Heart left ventricle (tissue), 13 donors: ENCODE measurements around the gene MED27.

Experiments used
- POLR2A ChIP-seq, 2 donors: fragments of 450-650 bp; IDR thresholded peaks; one replicate each; pipeline ENCODE4 v1.6.1; 2017; ENCODE audit warnings: antibody characterized with exemption in 2 of 2, mild to moderate bottlenecking in 2 of 2, moderate library complexity in 2 of 2
- TF ChIP-seq, protein P1 (sequence below), 12 donors: fragments of 200-600 bp; sonication (generic) in 4 of 12; IDR thresholded peaks; one replicate each; pipeline versions ENCODE4 v1.5.0 to v1.8.0; 2018 to 2022; ENCODE audit warnings: antibody characterized with exemption in 12 of 12, mild to moderate bottlenecking in 5 of 12
- donor health status: ischemic (EF 13 %, LVEDD 7.1; RV severe dilation, severe dysfunction).
- donor health status: DM: no; HTN: yes; CAD: no.
- donor health status: DM: no; HTN: no; CAD: no.
- donor health status: ischemic (EF 25% LVEDD 6.9; RV normal size, moderate dysfunction).
- donor health status: ischemic (EF 25% LVEDD 5.7; RV mildly dilated, moderate dysfunction).
- donor health status: ischemic (EF 35%, LVEDD 5.7; RV mildly dilated, moderate dysfunction).
- donor health status: nonischemic (EF 11% LVEDD 7.7; RV severe dilation, severe dysfunction).
- donor health status: DM: yes; HTN: yes; CAD: no.
- donor health status: PGD.
- donor health status: ischemic (EF 29% LVEDD 5.4; RV normal size, mild dysfunction).
- donor health status: nonischemic (EF 23%, LVEDD 6.1; RV moderate dilation, normal function).

DNA sequence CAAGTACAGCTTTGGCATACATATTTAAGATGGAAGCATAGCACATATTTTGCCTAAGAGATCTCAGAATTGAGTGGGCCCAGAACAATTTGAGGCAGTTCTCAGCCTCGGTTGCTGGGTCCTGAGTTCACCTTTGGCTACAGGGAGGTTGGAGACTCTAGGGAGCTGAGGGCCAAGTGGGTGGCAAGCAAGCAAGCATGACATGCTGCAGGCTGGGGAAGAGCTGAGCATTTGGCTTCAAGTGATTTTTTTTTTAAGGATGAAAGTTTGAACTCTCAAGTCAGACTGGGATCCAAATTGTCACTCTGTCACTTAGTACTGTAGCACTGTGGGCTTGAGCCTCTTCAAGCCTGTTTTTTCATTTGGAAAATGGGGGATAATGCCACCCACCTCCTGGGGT is 160.5 kb downstream of the MED27 start:
- TF ChIP-seq POLR2A (IDR thresholded peaks at IDR 0.05), result no peak
- TF ChIP-seq, protein P1, sequence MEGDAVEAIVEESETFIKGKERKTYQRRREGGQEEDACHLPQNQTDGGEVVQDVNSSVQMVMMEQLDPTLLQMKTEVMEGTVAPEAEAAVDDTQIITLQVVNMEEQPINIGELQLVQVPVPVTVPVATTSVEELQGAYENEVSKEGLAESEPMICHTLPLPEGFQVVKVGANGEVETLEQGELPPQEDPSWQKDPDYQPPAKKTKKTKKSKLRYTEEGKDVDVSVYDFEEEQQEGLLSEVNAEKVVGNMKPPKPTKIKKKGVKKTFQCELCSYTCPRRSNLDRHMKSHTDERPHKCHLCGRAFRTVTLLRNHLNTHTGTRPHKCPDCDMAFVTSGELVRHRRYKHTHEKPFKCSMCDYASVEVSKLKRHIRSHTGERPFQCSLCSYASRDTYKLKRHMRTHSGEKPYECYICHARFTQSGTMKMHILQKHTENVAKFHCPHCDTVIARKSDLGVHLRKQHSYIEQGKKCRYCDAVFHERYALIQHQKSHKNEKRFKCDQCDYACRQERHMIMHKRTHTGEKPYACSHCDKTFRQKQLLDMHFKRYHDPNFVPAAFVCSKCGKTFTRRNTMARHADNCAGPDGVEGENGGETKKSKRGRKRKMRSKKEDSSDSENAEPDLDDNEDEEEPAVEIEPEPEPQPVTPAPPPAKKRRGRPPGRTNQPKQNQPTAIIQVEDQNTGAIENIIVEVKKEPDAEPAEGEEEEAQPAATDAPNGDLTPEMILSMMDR (IDR thresholded peaks at IDR 0.05), result no peak
